Subcutaneous adipose tissue (tissue), 4 donors: Measurements from ENCODE around the gene NFKB2. TPM values are rescaled to one million over a fixed set of nuclear protein-coding genes. Genes with fewer than 3 reads are reported as not detected.

ENCODE experiments used
- small RNA-seq: library from RNA; depleted of rRNA; stranded (forward); fragments of <200 nt; gene quantifications from one replicate; pipeline ENCODE3, GENCODE V24; 2016
- total RNA-seq, 4 donors: library from RNA; depleted of rRNA; stranded (reverse); fragments of >200 nt; gene quantifications; one replicate each; pipeline ENCODE4 v1.1.0, GENCODE V29; 2016
- TF ChIP-seq, protein P1 (sequence below): fragments of 450-650 bp; IDR thresholded peaks from one replicate; pipeline ENCODE4 v1.5.1; 2016; ENCODE audit warnings: low read depth, mild to moderate bottlenecking, control low read depth, antibody characterized with exemption, moderate library complexity

The NFKB2 gene
- total RNA-seq, 4 donors from 2014 or later, result 7.7 to 20.3 (median 12.4) TPM

DNA sequence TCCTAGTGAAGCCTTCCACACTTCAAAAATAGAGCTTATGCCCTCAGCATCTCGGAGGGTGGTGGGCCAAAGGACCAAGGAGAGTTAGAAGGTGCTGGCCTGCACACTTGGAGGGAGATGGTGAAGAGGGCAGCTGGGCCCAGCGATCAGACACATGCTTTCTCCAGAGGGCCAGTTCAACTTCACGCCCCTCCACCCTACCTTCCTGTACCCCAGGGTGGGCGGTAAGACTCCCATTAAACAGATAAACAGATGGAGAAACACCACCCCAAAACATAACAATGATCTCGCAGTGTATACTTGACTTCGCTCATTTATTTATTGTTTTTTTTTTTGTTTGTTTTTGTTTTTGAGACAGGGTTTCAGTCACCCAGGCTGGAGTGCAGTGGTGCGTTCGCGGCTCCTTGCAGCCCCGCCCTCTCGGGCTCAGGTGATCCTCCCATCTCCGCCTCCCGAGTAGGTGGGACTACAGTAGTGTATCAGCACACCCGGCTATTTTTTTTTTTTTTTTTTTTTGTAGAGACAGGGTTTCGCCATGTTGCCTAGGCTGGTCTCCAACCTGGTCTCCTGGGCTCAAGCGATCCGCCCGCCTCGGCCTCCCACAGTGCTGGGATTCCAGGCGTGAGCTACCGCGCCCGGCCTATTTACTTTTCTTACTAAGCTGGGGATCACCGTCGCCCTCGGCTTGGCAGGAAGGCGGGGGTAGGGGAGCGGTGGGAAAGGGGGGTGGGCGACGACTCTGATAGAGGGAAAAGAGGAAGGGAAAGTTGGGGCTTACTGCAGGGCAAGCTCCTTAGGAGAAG is 54.0 kb downstream of the NFKB2 start:
- TF ChIP-seq, protein P1, sequence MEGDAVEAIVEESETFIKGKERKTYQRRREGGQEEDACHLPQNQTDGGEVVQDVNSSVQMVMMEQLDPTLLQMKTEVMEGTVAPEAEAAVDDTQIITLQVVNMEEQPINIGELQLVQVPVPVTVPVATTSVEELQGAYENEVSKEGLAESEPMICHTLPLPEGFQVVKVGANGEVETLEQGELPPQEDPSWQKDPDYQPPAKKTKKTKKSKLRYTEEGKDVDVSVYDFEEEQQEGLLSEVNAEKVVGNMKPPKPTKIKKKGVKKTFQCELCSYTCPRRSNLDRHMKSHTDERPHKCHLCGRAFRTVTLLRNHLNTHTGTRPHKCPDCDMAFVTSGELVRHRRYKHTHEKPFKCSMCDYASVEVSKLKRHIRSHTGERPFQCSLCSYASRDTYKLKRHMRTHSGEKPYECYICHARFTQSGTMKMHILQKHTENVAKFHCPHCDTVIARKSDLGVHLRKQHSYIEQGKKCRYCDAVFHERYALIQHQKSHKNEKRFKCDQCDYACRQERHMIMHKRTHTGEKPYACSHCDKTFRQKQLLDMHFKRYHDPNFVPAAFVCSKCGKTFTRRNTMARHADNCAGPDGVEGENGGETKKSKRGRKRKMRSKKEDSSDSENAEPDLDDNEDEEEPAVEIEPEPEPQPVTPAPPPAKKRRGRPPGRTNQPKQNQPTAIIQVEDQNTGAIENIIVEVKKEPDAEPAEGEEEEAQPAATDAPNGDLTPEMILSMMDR, result no peak

- TF ChIP-seq, protein P1, result no peak
Observed at GRCh38 chr10:102450124-102450373, 54.5 kb downstream of the NFKB2 start.

DNA sequence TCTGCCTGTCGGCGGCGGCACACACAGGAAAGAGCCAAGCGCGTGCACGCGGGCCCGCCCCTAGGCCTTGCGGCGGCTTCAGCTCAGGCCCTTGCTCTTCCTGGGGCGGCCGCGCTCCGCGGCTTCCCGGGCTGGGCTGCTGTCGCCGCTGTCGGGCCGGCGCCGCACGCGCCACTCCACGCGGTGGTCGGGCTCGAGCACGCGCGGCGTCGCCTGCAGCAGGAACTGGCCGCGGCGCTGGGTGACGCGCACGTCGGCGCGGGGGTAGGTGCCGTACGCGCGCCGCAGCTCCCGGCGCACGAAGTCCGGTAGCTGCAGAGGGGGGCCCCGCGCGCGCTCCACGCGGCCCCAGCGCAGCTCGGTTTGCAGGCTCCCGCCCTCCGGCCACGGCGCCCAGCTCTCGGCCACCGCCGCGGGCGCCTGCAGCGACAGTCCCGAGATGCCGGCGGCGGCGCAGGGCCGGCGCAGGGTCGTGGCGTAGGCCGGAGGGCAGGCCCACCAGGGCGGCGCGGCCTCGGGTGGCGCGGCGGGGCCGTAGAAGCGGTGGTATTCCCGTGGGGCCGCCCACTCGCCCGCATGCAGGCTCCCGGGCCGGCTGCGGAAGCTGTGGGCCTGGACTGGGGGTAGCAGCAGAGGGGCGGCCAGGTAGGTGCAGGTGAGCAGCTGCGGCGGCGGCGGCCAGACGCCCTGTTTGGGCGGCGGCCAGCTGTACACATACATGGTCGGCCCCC is 55.0 kb downstream of the NFKB2 start:
- TF ChIP-seq, protein P1, result no peak

- TF ChIP-seq, protein P1, result no peak
Observed at GRCh38 chr10:102451105-102451969, 55.8 kb downstream of the NFKB2 start, which contains the start of gene C10orf95. TSS of gene C10orf95 (minus strand) at chr10:102451543. CDS start at chr10:102451093, 450 bp downstream.

Small RNA genes lying within 50 kb of the gene (small RNA-seq; reads per million reads assigned to genes)
- gene MIR146B, result 9,392 reads per million, percentile 100 among the genes with 10 or more reads in this experiment

Other genes starting within 250 kb of the NFKB2 start
- gene NOLC1, start 243.3 kb upstream of the NFKB2 start, total RNA-seq, result 10 to 100 TPM; 19.2 to 30.7 (median 22.0) TPM
- gene ELOVL3, start 169.4 kb upstream of the NFKB2 start, total RNA-seq, result 1 to 10 TPM; 1.3 to 3.6 (median 3.2) TPM
- gene PITX3, start 154.2 kb upstream of the NFKB2 start, total RNA-seq, result not detected
- 10 to 100 TPM; 21.6 to 34.3 (median 24.0) TPM for gene GBF1, start 150.2 kb upstream of the NFKB2 start, total RNA-seq
- gene PSD, start 23.1 kb downstream of the NFKB2 start, total RNA-seq, result 1 to 10 TPM in 1 of 4 donors, under 1 TPM in 3; 0.22 to 1.4 (median 0.54) TPM
- 10 to 100 TPM in 3 of 4 donors, 1 to 10 TPM in 1; 8.0 to 31.3 (median 15.5) TPM for gene FBXL15, start 25.1 kb downstream of the NFKB2 start, total RNA-seq
- gene CUEDC2, start 36.9 kb downstream of the NFKB2 start, total RNA-seq, result 10 to 100 TPM; 24.0 to 50.9 (median 40.7) TPM
- not detected for gene C10orf95, start 55.8 kb downstream of the NFKB2 start, total RNA-seq
- gene ACTR1A, start 107.0 kb downstream of the NFKB2 start, total RNA-seq, result 100 to 1,000 TPM in 1 of 4 donors, 10 to 100 TPM in 3; 86.0 to 147 (median 88.3) TPM
- gene SUFU, start 108.3 kb downstream of the NFKB2 start, total RNA-seq, result 10 to 100 TPM in 1 of 4 donors, 1 to 10 TPM in 3; 5.5 to 13.3 (median 8.2) TPM
- 100 to 1,000 TPM in 2 of 4 donors, 10 to 100 TPM in 2; 76.3 to 261 (median 111) TPM for gene TRIM8, start 248.8 kb downstream of the NFKB2 start, total RNA-seq